ENCODE data around the gene RNPS1. TPM values are rescaled to one million over a fixed set of nuclear protein-coding genes. Genes with fewer than 3 reads are reported as not detected.

Gene RNPS1
- polyA plus RNA-seq, 1 of the 3 experiments (the other 2 are of a cell fraction) = 277 TPM

- no peak for TF ChIP-seq SMC3 (IDR thresholded peaks at IDR 0.05; ENCODE audit: low read depth, low read length)
- TF ChIP-seq TCF12 (IDR thresholded peaks at IDR 0.05) = no peak
- no peak for TF ChIP-seq RCOR1 (IDR thresholded peaks at IDR 0.05; ENCODE audit: low read length)
- TF ChIP-seq POLR2AphosphoS5 (IDR thresholded peaks at IDR 0.05; ENCODE audit: low read depth, low read length) = no peak
Measured at GRCh38 chr16:2235234-2235651, 32.7 kb downstream of the RNPS1 start (continued).

GRCh38 chr16:2234813-2235170 is 33.1 kb downstream of the RNPS1 start:
- H3K9me2 ChIP-seq = no peaks in the 10 kb centered on the region

More at GRCh38 chr16:2234813-2235170, 33.1 kb downstream of the RNPS1 start:
- Histone ChIP-seq H3K9me3 (no peaks in the 10 kb centered on the region), H2AFZ (ENCODE audit: low read depth) (no peak overlapping the region), H3K4me2 (no peak overlapping the region), H3K27me3 (ENCODE audit: insufficient read depth) (no peaks in the 10 kb centered on the region), H3F3A (replicated peaks; ENCODE audit: insufficient read depth) (peaks cover 2% of the 10 kb centered on the region), H3K27ac (ENCODE audit: low read depth in 2 of 2, low read length in 1 of 2) (no peak overlapping the region), H3K79me2 (ENCODE audit: insufficient read depth) (no peaks in the 10 kb centered on the region), H3K9ac (no peak overlapping the region), H3K4me1 (ENCODE audit: control insufficient read depth in 1 of 2, insufficient read depth in 2 of 2, low read depth in 1 of 2, low read length in 1 of 2) (peaks cover 0 to 3% of the 10 kb centered on the region in 2 experiments; a peak in 1 of 4 replicates), H4K20me1 (ENCODE audit: insufficient read depth) (no peaks in the 10 kb centered on the region), H3K36me3 (replicated peaks in 1 of 2; ENCODE audit: control insufficient read depth in 1 of 2, insufficient read depth in 2 of 2, low read length in 1 of 2) (peaks cover 0 to 56% of the 10 kb centered on the region in 2 experiments), H3K4me3 (ENCODE audit: low read depth in 2 of 2, low read length in 1 of 2) (no peak overlapping the region)
- ChIA-PET CTCF (no interaction called here), POLR2A (interaction anchor here (0.5 kb wide), 1 partner anchor 16 kb away, joined by 3 read pairs; no protein-coding TSS in a partner anchor)
- TF ChIP-seq FOXM1 (IDR thresholded peaks at IDR 0.05; ENCODE audit: low read depth) = no peak
- no peak for TF ChIP-seq POLR2AphosphoS5 (IDR thresholded peaks at IDR 0.05; ENCODE audit: low read depth, low read length)
- no peak for TF ChIP-seq TAF1 (IDR thresholded peaks at IDR 0.05; ENCODE audit: borderline replicate concordance, low read depth, low read length)
- no peak for TF ChIP-seq MAX (IDR thresholded peaks at IDR 0.05; ENCODE audit: low read depth)
- TF ChIP-seq SMC3 (IDR thresholded peaks at IDR 0.05; ENCODE audit: low read depth, low read length) = no peak
- no peak for TF ChIP-seq RFX5 (IDR thresholded peaks at IDR 0.05; ENCODE audit: low read length)
- no peak for TF ChIP-seq FOSL2 (IDR thresholded peaks at IDR 0.05; ENCODE audit: borderline replicate concordance, low read depth)
- TF ChIP-seq RAD21 (IDR thresholded peaks at IDR 0.05; ENCODE audit: low read length) = no peak
- no peak for TF ChIP-seq SIN3A (IDR thresholded peaks at IDR 0.05; ENCODE audit: borderline replicate concordance, low read depth, low read length)
- TF ChIP-seq MXI1 (IDR thresholded peaks at IDR 0.05; ENCODE audit: low read depth, low read length) = no peak
- no peak for TF ChIP-seq RCOR1 (IDR thresholded peaks at IDR 0.05; ENCODE audit: low read length)
- TF ChIP-seq USF1 (IDR thresholded peaks at IDR 0.05; ENCODE audit: borderline replicate concordance, low read depth) = no peak
- no peak for TF ChIP-seq ELF1 (IDR thresholded peaks at IDR 0.05)
- no peak for TF ChIP-seq IRF3 (IDR thresholded peaks at IDR 0.05; ENCODE audit: low read depth, low read length)
- no peak for DNase-seq
- WGBS (ENCODE audit: low lambda C conversion rate) = 95% methylated on average over 11 of the region's 18 CpGs

Measured in SK-N-SH (cell line).